Ishikawa (cell line): ENCODE measurements around the gene NCK2.

Experiments
- CEBPB ChIP-seq: IDR thresholded peaks from 2 replicates; pipeline ENCODE4 v1.6.1; 2012
- EGR1 ChIP-seq: IDR thresholded peaks from 2 replicates; pipeline ENCODE4 v1.6.1; 2012
- EP300 ChIP-seq: IDR thresholded peaks from 2 replicates; pipeline ENCODE4 v1.6.1; 2012; ENCODE audit warnings: borderline replicate concordance
- FOXM1 ChIP-seq: IDR thresholded peaks from 2 replicates; pipeline ENCODE4 v1.6.1; 2012; ENCODE audit warnings: low read depth, borderline replicate concordance
- RAD21 ChIP-seq: IDR thresholded peaks from 2 replicates; pipeline ENCODE4 v1.6.1; 2012; ENCODE audit warnings: low read depth
- TAF1 ChIP-seq: IDR thresholded peaks from 2 replicates; pipeline ENCODE4 v1.6.1; 2012; ENCODE audit warnings: low read depth, mild to moderate bottlenecking
- TEAD4 ChIP-seq: IDR thresholded peaks from 2 replicates; pipeline ENCODE4 v1.6.1; 2012
- YY1 ChIP-seq: IDR thresholded peaks from 2 replicates; pipeline ENCODE4 v1.6.1; 2012; ENCODE audit warnings: low read depth
- TF ChIP-seq, protein P1 (sequence below): IDR thresholded peaks from 2 replicates; pipeline ENCODE4 v1.6.1; 2012

- no peak for TF ChIP-seq CEBPB
- TF ChIP-seq TEAD4 = no peak
- no peak for TF ChIP-seq RAD21
- no peak for TF ChIP-seq EP300
- TF ChIP-seq TAF1 = no peak
- TF ChIP-seq FOXM1 = no peak
- no peak for TF ChIP-seq YY1
- TF ChIP-seq EGR1 = no peak
- TF ChIP-seq, protein P1, sequence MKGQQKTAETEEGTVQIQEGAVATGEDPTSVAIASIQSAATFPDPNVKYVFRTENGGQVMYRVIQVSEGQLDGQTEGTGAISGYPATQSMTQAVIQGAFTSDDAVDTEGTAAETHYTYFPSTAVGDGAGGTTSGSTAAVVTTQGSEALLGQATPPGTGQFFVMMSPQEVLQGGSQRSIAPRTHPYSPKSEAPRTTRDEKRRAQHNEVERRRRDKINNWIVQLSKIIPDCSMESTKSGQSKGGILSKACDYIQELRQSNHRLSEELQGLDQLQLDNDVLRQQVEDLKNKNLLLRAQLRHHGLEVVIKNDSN = no peak
These were observed 36.7 kb downstream of the NCK2 start for GRCh38 chr2:105781274-105781978.
